C1 segment of cervical spinal cord (tissue), 14 donors: ENCODE results near the gene PYGO2.
A peak's percentile ranks its signal among the peaks of the same experiment; 100 is the strongest.

Experiments used
- DNase-seq, 14 donors: peaks; one replicate each; lab custom pipeline; 2025; lab: John Stamatoyannopoulos, UW

Gene PYGO2

DNA sequence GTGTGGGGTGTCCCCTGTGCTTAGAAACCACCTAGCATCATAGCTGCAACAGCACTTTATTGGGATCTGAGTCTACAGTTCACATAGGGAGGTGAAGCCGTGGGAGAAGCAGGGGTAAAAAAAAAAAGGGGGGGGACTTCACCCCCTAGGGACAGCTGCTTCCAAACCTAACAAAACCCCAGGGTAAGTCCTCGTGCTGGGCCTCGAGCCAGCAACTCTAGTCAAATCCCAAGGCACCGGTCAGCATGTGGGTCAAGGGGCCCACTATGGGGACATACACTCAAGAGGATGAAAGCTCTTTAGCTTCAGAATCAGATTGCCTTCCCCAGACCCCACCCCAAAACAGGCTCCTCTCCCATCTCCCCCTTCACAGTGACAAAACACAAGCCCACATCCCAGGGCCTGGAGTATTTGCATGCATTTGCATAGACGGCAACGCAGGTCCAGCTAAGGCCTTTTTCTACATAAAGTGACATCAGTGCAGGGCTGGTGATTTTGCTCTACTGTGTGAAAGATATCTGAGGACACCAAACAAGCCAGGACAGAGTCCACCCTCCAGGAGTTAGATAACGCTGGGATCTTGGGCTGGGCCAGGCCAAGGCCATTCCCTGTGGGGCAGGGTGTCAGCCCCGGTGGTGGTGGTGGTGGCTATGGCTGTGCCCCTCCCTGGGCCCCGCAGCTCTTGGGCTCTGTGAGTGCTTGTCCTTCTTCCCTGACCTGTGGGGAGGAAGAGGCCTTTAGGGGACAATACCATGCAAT lies 17.0 kb downstream of the PYGO2 start:
- DNase-seq: no peak

DNA sequence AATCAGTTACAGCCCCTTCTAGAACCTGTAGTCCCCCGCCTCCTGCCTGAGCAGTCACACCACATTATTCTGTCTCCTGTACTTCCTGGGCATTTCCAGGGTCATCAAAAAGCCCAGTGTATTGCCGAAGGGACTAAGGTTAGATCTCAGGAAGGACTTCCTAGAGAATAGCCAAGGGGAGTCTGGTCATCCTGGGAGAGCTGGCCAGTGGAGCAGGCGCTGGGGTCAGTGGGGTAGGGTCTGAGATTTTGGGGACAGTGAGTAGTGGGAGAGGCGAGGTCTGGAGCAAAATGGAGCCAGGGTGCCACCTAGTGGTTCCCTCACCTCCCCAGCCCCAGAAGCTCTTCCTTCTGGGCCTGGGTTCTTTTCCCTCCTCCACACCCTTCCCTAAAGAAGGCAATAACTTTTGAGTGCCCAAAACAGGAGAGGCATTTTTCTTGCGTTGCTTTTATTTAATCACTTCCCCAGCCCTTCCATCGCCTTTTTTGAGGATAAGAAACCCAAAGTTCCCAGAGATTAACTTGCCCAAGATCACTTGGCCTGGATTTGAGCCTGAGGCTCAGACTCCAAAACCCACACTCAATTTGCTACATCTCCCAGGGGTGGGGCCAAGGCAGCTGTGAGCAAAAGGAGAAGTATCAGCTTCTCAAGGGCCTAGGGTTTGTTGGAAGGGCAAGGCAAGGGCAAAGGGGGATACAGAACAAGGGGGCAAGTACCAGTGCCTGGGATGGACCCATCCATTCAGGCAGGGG lies 17.8 kb downstream of the PYGO2 start:
- DNase-seq: peak in 1 of 14 donors; percentile 17

DNA sequence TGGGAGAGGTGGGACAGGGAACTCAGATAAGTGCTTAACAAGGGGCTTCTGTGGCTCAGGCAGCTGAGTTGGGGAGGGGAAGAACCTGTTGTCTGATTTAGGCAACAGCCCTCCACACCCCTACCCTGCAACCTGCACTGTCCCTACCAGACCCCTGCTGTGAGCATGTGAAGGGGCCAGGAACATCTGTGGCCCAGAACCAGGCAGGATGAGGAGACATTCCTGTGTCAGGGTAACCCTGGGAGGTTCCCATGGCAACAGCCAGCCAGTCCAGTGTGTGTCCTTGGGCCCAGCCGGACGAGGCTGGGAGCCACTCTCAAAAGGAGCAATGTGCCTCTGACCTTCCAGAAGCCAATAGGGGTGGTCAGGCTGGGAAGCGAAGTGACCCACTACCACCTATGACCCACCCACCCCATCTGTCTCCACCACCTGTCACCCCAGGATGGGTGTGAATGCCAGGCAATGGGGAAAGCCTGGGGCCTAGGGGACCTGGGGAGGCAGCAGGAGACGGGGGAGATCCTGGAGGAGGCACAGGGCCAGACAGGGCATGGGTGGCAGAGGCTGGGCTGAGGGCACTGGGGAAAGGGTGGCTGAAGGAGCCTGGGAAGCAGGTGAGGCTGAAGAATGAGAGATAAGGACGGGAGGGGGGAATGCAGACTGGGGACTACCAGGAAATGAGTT lies 20.1 kb downstream of the PYGO2 start:
- peak in 7 of 14 donors; percentile 29 to 52 (median 41) for DNase-seq

DNA sequence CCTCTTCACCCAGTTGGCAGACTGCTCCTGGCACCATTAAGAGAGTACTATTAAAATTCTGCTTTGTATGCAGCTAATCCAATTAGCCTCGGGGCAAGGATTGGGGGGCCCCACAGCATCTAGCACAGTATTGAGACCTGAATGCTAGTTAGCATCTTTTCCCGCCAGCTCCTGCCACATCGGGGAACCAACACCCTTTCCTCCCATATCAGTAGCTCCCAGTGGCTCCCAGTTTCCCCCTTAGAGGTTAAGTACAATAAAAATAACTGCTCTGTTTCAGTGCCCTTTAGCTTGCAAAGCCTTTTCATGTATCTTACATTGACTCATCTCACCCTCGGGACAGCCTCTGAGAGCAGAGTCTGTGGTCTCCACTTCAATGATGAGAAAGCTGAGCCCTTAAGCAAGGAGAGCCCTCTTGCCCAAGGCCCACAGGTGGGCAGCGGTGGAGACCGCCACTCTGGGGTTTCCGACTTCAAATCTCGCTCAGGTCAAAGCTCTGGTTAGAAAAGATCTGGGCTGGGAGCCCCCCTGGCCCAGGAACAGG lies 20.9 kb downstream of the PYGO2 start:
- no peak for DNase-seq

DNA sequence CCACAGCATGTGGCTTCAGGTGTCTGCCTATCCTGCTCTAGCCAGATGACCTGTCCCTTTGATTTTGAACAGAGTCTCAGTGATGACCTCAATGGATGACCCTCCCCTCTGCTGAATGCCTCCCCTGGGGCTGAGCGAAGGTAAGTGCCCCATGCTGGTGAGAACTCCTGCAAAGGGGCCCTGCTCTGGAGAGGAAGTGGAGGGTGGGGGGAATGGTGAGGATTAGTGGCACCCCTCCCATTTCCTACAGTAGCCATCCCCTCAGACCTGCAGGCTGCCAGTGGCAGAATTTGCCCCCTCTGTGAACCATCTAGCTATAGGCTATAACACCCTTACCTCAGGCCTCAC lies 21.4 kb downstream of the PYGO2 start:
- no peak for DNase-seq

DNA sequence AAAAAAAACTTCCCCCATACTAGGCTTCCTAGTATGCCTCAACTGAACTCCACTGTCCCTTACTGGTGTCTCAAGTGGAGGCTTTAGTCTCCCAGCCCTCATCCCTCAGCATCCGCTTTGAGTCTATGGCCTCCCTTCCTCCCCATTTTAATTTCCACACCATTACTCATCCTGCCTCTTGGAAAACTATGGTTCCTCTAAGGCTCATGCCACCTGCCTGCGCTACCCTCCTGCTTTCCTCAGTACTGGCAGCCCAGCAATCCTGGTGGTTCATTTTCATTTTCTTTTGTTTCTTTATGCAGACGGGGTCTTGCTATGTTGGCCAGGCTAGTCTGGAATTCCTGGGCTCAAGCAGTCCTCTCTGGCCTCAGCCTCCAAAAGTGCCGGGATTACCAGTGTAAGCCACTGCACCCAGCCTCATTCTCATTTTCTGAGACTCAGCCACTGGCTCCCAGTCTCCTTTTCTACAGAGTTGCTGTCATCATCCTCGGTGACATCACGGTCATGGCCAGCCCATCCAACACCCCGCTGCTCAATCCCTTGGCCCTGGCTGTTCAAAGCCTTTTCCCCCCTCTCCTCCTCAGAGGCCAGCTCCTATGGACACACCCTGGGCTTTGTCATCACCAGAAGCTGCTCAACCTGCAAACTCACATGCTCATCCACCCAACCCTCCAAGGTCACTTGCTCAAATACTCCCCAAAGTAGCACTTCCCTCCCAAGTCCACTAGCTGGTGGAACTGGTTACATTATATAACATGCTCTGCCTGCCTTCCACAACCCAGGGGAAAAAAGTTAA lies 22.8 kb downstream of the PYGO2 start:
- no peak for DNase-seq

DNA sequence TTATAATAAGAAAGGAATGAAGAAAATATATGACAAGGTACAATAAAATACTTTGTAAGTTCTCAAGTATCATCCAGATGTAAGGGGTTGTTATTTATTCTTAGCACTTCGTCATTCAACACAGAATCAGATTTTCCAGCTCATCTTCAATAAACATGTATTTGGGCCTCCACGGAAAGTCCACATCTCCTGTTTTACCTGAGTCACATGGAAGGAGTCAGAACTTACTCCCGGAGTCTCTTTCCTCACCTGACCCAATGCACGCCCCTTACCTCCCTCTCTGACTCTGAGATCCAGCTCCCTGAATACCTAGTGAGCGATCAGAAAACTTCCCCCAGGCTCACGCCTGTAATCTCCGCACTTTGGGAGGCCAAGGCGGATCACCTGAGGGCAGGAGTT lies 23.6 kb downstream of the PYGO2 start:
- DNase-seq: no peak

DNA sequence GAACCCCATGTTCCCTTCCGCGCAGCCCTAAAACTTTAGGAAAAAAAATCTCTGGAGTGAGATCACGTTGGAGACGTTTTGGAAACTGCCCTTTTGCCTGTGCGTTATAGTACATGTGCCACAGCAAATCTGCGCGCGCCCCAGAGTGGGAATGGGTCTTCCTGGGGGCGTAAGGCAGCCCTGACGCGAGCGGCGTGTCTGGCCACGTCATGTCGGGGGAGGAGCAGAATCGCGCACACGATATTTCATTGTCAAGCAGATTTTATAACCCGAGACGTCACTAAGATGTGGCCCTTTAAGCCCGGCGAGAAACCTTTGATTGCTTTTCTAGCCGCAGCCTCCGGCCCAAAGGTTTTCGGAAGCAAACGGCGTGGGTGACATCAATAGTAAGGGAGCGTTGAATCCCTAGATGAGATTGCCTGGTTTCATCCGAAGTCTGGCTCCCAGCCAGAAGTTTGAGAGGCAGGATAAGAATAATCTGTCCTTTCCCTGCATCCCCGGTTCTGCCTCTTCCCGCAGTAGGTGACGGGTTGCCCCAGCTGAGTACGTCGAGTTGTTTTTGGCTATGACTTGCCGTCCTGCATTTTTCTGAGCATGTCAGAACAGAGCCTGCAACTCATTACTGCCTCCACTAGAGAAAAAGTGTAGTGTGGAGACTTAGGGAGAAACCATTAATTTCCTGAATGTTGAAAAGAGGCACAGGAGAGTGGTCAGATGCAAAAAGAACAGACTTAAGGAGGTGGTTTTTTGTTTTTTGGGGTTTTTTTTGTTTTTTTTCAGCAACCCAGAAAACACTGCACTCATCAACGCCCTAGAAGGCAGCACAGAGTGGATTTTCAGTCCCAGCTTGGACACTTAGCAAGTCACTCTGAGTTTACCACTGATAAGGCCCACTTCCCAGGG lies 24.2 kb downstream of the PYGO2 start:
- peak; percentile 82 to 100 (median 97) for DNase-seq

DNA sequence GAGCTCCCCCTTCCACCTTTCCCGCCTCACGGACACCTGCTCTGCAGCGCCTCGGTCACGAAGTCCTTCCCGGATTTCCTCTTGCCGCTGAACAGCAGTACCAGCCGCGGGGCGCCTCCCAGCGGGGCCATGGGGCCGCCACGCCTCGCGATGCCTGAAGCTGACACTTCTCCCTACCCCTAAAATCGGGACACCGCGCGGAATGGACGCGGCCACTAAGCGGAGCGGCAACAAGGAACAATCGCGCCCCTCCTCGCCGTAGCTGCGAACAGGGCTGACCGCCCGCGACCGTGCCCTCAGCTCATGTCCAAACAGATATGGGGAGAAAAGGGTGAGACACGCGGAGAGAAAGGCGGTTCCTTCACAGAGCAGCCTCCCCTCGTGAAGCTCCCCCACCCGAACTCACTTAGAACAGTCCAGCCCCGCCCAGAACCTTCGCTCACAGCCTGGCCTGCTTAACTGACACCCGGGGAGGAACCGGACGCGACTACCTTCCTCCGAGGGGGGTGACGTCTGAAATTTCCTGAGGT lies 25.0 kb downstream of the PYGO2 start, which contains the start of gene PMVK:
PMVK (minus strand) TSS at position 165 of the 530 bp plus-strand sequence; CDS start at position 131, 34 bp downstream.
- peak; percentile 82 to 100 (median 97) for DNase-seq

DNA sequence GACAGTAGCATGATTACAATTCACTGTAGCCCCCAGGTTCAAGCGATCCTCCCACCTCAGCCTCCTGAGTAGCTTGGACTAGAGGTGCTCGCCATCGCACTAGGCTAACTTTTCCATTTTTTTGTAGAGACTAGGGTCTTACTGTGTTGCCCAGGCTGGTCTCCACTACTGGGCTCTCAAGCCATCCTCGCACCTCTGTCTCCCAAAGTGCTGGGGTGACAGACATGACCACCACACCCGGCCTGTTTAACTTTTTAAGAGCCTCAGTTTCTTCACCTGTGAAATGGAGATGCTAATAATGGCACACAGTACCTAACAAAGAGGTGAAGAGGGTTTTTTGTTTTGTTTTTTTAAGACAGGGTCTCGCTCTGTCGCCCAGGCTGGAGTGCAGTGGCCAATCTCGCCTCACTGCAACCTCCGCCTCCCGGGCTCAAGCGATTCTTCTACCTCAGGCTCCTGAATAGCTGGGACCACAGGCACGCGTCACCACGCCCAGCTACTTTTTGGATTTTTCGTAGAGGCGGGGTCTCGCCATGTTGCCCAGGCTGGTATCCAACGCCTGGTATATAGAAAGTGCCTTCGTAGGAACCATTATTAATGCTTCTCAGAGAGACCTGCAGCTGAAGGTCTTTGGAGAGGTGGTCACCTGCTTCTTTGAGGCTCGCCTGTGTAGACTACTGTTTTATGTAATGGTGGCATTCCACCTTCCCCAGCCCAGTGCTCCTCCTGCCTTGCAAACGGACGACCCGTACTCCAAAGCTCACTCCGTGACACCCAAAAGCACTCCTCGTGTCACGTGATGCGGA lies 25.6 kb downstream of the PYGO2 start:
- no peak for DNase-seq

DNA sequence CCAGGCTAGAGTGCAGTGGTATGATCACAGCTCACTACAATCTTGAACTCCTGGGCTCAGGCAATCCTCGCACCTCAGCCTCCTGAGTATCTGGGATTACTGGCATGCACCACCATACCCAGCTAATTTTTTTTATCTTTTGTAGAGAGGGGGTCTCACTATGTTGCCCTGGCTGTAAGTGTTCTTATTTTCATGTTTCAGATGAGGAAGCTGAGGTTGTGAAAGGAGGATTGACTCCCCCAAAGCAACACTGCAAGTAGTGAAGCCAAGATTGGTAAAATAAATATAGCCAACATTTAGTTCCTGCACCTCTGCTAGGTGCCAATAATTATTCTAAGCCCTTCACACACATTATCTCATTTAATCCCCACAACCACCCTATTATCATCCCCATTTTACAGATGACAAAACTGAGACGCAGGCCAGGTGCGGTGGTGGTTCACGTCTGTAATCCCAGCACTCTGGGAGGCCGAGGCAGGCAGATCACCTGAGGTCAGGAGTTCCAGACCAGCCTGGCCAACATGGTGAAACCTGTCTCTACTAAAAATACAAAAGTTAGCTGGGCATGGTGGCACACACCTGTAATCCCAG lies 27.1 kb downstream of the PYGO2 start:
- no peak for DNase-seq

DNA sequence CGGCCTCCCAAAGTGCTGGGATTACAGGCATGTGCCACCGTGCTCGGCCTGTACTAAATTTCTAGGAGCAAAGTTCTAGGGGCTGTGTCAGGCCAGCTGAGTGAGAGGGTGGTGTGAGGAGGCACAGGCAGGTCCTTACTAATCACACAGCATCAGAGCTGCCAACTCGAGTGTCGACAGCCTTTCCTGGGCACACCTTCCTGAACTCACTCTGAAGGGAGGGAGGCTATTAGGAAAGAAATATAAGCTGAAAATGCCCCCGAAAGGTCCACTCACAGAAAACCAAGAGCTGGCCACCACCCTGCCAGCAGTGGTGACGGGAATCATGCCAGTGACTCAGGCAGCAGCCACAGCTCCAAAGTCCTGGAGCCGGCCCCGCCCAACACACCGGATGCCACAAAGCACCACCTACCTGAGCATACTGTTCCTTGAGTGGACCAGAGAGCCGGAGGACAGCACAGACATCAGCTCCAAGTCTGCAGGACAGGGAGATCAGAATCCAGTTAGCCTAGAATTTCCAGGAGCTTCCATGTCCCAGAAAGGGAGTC lies 29.6 kb downstream of the PYGO2 start:
- DNase-seq: no peak

DNA sequence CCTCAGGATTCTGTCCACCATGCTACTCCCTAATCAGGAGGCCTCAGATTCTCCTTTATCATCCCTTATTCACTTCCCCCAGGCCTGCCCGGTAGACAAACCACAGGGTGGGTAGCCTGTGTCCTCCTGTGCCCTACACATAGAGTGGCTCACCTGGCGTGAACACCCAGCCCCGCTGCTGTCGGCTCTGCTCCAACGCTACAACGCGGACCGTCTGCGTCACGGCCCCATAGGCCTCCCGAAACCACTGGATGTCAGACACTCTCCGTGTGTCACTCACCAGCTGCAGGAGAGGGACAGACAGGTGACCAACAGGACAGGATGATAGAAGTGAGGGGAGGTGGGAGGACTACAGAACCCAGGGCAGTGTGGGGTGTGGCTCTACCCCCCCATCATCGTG lies 35.4 kb downstream of the PYGO2 start:
- no peak for DNase-seq

DNA sequence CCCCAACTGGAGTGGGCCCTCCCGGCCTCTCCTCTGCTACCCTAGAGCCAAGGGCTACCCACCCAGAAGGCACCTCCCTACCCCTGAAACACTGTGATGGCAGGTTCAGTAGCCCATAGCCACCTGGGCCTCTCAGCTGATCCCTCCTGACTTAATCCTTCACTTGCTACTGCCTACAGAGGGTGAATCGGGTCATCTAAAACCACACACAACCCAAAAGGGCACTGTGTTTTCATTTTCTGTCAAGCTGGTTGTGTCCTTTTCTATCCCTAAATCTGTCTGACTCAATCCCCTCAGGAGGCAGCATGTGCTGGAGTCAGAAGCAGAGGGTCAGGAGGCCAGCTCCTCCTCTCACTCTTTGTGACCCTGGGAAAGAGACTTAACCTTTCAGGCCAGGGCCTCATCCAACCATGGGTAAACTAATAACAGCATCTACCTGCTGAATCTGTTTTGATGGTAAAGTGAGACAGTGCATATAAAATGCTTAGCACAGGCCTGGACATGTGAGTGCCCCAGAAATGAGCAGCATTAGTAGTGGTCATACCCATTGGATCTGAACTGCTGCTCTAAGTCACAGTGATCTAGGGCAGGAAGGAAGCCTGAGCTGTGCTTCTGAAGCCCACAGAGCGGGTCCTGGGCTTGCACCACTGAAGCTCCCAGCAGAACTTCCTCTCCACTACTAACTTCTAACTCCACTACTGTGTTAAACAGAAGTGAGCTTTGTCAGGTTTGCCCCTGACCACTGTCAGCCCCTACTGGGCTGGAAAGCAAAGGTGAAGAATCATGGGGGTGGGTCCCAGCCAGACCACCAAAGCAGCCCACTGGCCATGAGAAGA lies 36.0 kb downstream of the PYGO2 start:
- DNase-seq: no peak

DNA sequence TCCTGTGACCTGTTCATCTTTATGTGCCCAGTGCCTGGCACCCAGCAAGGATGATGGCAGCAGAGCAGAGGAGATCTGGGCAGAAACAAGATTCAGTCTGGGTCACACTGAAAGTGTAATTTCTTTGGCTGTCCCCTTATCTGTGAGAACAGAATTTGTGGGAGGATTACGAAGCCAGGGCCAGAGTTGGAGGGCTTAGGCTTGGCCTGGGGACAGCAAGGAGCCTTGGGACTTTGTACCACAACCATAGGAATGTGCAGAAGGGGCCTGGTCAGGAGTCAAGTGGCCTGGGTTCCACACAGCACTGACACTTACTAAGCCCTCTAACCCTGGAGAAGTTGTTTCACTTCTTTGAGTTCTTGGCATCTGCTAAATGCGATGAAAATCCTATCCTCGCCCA lies 37.9 kb downstream of the PYGO2 start:
- DNase-seq: no peak

DNA sequence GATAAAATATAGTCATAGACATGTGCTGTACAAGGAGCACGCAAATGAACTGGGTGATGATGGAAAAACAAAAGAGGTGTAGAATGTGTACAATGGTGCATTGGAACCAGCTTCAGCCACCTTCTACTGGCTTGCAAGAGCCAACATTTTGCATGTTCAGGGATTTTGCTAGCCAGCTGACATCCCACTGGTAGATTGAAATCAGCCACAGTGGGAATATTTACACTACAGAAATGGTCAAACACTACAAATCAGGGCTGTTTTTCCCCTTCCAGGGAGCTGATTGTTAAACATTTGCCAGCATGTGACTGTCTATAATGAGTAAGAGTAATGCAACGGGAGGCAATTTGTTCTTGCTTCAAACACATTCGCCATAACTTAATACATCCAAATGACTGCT lies 48.3 kb downstream of the PYGO2 start:
- no peak for DNase-seq

DNA sequence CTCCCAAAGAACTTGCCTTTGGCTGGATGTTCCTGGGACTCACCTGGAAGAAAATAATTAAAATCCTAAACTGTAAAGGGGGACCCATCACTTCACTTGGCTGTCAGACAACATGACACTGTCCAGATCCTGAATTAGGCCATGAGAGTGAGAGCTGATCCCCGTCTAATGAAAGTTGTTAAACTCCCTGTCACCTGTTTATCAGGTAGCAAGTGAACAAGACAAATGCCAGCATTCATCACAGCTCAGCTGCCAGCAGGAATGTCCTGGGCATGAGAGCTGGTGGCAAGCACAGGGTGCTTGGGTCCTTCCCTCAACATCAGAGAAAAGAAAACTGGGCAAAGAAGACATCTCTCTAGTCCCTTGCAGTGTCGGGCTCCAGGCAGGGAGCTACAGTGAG lies 48.8 kb downstream of the PYGO2 start:
- DNase-seq: no peak
